SU-DHL-6 (cell line): Measurements from ENCODE around the gene TMEM220.

Experiments
- EZH2phosphoT487 ChIP-seq: fragments of 200-600 bp; sonication (generic), shearing (Covaris generic); conservative IDR thresholded peaks from 2 replicates; pipeline ENCODE4 v1.6.1; 2018; ENCODE audit warnings: mild to moderate bottlenecking, antibody characterized with exemption, low read length, moderate library complexity, mixed read lengths
- TF ChIP-seq, protein P1 (sequence below): fragments of 200-600 bp; sonication (generic); IDR thresholded peaks from one replicate; pipeline ENCODE4 v1.5.1; 2017; ENCODE audit warnings: antibody characterized with exemption, mild to moderate bottlenecking, low read length, moderate library complexity; ENCODE audit not compliant: insufficient read depth, poor library complexity, severe bottlenecking

DNA sequence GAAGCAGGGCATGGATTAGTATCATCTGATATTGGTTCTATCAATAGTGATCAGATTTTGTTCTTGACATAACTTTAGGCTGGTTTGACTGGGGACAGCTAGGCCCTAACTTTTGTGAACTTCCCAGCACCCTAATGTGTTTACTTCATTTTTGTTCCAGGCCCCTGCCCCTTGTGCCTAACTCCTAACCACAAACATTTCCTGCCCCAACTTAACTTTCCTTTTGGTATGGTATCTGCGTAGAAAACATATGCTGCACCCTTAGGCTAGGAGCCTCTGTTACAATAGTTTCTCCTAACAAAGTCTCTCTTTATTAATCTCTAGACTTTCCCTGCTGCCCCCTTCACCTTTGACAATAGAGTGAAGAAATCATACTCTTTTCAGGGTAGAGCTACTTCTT is 30.0 kb downstream of the TMEM220 start:
- TF ChIP-seq, protein P1, sequence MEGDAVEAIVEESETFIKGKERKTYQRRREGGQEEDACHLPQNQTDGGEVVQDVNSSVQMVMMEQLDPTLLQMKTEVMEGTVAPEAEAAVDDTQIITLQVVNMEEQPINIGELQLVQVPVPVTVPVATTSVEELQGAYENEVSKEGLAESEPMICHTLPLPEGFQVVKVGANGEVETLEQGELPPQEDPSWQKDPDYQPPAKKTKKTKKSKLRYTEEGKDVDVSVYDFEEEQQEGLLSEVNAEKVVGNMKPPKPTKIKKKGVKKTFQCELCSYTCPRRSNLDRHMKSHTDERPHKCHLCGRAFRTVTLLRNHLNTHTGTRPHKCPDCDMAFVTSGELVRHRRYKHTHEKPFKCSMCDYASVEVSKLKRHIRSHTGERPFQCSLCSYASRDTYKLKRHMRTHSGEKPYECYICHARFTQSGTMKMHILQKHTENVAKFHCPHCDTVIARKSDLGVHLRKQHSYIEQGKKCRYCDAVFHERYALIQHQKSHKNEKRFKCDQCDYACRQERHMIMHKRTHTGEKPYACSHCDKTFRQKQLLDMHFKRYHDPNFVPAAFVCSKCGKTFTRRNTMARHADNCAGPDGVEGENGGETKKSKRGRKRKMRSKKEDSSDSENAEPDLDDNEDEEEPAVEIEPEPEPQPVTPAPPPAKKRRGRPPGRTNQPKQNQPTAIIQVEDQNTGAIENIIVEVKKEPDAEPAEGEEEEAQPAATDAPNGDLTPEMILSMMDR, result no peak
- TF ChIP-seq EZH2phosphoT487, result no peak
